ENCODE data around the gene DPP3.

DNA sequence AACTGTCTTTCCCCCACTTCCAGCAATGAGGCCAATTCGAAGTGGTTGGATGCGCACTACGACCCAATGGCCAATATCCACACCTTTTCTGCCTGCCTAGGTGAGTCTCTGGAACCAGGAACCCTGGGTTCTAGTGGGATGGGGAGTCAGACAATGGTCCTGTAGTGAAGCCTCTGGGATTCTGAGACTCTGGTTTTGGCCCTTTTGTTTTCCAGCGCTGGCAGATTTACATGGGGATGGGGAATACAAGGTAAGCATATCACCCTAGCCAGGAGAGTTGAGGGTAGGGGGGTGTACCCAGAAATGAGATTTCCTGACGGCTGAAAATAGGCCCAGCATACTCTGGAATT, 30.7 kb downstream of the DPP3 start:
- TF ChIP-seq, protein P1, sequence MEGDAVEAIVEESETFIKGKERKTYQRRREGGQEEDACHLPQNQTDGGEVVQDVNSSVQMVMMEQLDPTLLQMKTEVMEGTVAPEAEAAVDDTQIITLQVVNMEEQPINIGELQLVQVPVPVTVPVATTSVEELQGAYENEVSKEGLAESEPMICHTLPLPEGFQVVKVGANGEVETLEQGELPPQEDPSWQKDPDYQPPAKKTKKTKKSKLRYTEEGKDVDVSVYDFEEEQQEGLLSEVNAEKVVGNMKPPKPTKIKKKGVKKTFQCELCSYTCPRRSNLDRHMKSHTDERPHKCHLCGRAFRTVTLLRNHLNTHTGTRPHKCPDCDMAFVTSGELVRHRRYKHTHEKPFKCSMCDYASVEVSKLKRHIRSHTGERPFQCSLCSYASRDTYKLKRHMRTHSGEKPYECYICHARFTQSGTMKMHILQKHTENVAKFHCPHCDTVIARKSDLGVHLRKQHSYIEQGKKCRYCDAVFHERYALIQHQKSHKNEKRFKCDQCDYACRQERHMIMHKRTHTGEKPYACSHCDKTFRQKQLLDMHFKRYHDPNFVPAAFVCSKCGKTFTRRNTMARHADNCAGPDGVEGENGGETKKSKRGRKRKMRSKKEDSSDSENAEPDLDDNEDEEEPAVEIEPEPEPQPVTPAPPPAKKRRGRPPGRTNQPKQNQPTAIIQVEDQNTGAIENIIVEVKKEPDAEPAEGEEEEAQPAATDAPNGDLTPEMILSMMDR (IDR thresholded peaks at IDR 0.05; ENCODE audit: low read length) = no peak
- no peak for TF ChIP-seq EZH2 (optimal IDR thresholded peaks at IDR 0.05; ENCODE audit: low read depth, low read length)
